ENCODE results near the gene F3. TPM values are rescaled to one million over a fixed set of nuclear protein-coding genes. Genes with fewer than 3 reads are reported as not detected.
"Not testable (repeated sequence)": the region's sequence is repeated elsewhere in the genome, so short reads cannot be mapped to it uniquely, and the experiment has no call there.

F3 gene
- total and polyA plus RNA-seq, 12 donors = 20.4 to 99.0 (median 37.3) TPM

DNA sequence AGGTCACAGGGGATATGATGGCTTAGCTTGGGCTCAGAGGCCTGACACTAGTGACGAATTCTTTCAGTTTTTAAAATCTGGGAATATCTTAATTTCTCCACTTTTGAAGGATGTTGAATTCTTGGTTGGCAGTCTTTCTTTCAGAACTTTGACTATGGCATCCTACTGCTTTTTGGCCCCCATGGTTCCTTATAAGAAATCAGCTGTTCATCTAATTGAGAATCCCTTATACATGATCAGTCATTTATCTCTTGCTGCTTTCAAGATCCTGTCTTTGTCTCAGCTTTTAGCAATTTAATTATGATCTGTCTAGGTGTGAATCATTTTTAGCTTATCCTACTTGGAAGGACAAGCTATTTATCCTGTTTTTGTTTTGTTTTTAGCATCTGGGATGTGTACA is 31.2 kb upstream of the F3 start:
- no peak overlapping the region for H3K27ac ChIP-seq
- H3K4me3 ChIP-seq = no peak overlapping the region
- 84 to 96% methylated on average over 1 of the region's 1 CpG for WGBS, 2 donors
- H3K27me3 ChIP-seq = no peaks in the 10 kb centered on the region
- no peak for DNase-seq
- H3K36me3 ChIP-seq = no peaks in the 10 kb centered on the region
- H3K4me1 ChIP-seq = no peaks in the 10 kb centered on the region
- TF ChIP-seq, protein P1, sequence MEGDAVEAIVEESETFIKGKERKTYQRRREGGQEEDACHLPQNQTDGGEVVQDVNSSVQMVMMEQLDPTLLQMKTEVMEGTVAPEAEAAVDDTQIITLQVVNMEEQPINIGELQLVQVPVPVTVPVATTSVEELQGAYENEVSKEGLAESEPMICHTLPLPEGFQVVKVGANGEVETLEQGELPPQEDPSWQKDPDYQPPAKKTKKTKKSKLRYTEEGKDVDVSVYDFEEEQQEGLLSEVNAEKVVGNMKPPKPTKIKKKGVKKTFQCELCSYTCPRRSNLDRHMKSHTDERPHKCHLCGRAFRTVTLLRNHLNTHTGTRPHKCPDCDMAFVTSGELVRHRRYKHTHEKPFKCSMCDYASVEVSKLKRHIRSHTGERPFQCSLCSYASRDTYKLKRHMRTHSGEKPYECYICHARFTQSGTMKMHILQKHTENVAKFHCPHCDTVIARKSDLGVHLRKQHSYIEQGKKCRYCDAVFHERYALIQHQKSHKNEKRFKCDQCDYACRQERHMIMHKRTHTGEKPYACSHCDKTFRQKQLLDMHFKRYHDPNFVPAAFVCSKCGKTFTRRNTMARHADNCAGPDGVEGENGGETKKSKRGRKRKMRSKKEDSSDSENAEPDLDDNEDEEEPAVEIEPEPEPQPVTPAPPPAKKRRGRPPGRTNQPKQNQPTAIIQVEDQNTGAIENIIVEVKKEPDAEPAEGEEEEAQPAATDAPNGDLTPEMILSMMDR (IDR thresholded peaks at IDR 0.05) = no peak
- ATAC-seq = no peak
- peaks cover 0 to 38% (median 7%) of the 10 kb centered on the region in 11 donors for H3K9me3 ChIP-seq
- intact Hi-C loops (cut with DNase I) = no loop called here

DNA sequence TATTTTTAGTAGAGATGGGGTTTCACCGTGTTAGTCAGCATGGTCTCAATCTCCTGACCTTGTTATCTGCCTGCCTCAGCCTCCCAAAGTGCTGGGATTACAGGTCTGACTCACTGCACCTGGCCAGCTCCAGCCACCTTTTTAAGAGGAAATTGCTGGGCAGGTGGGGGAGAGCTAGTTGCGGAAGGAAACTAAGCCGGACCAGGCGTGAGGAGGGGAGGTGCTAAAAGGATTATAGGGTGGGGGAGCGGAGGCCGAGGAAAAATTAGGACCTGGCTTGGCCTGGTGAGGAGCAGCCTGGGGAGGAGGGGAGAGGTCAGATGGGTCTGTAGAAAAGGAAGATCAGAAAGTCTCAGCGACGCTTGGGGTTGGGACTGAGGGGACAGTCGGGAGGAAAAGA is 29.4 kb upstream of the F3 start:
- H3K4me3 ChIP-seq; H3K27me3 ChIP-seq; intact Hi-C loops (cut with DNase I); DNase-seq; ATAC-seq; H3K27ac ChIP-seq; H3K36me3 ChIP-seq; H3K4me1 ChIP-seq: not testable (repeated sequence)
- WGBS, 2 donors = 76 to 77% methylated on average over 9 of the region's 9 CpGs
- H3K9me3 ChIP-seq = peaks cover 0 to 28% (median 0%) of the 10 kb centered on the region in 11 donors

DNA sequence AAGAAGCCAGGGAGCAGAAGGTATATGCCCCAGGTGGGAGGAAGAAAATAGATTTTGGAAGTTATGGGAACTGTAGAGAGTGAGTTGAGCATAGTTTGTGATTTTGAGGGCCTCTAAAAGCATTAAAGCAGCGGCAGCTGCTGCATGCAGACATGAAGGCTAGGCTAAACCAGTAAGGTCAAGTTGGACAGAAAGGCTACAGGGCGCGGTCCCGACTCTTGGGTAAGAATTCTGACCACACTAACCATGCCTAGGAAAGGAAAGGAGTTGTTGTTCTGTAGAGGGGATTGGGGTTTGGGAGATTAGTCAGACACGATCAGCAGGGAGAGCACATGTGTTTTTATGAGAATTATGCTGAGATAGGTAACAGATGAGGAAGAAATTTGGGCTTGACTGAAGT is 27.2 kb upstream of the F3 start:
- ATAC-seq; H3K4me3 ChIP-seq; H3K27me3 ChIP-seq; H3K27ac ChIP-seq; DNase-seq; H3K4me1 ChIP-seq; intact Hi-C loops (cut with DNase I); H3K36me3 ChIP-seq: not testable (repeated sequence)
- peaks cover 0 to 28% (median 0%) of the 10 kb centered on the region in 11 donors for H3K9me3 ChIP-seq
- 77 to 90% methylated on average over 5 of the region's 5 CpGs for WGBS, 2 donors

DNA sequence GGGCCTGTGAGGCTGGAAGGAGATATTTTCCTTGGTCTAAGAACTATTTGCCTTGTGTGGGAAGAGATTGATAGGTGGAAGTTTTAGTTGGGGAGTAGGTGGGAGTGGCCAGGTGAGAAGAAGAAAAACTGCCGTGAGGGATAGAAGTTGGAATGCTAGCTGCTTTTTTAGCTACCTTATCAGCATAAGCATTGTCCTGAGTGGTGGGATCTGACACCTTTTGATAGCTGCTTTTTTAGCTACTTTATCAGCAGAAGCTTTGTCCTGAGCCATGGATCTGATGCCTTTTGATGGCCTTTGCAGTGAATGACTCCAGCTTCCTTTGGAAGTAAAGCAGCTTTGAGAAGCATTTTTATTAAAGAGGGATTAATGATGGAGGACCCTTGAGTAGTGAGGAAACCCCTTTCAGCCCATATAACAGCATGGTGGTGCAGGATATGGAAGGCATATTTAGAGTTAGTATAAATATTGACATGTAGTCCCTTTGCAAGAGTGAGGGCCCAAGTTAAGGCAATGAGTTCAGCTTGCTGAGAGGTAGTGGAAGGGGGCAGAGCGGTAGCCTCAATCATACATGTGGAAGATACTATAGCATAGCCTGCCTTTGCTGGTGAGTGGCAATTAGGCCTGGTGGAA is 26.5 kb upstream of the F3 start:
- ATAC-seq; H3K36me3 ChIP-seq; intact Hi-C loops (cut with DNase I); H3K4me3 ChIP-seq; H3K4me1 ChIP-seq; H3K27me3 ChIP-seq; H3K27ac ChIP-seq; DNase-seq: not testable (repeated sequence)
- peaks cover 0 to 21% (median 0%) of the 10 kb centered on the region in 11 donors for H3K9me3 ChIP-seq
- 82 to 89% methylated on average over 2 of the region's 2 CpGs for WGBS, 2 donors

DNA sequence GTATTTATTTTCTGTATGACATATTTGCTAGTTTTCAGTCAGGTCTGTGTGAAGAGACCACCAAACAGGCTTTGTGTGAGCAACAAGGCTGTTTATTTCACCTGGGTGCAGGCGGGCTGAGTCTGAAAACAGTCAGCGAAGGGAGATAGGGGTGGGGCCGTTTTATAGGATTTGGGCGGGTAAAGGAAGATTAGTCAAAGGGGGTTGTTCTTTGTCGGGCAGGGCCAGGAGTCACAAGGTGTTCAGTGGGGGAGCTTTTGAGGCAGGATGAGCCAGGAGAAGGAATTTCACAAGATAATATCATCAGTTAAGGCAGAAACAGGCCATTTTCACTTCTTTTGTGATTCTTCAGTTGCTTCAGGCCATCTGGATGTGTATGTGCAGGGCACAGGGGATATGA is 24.9 kb upstream of the F3 start:
- H3K9me3 ChIP-seq = peaks cover 0 to 15% (median 0%) of the 10 kb centered on the region in 11 donors
- 67 to 71% methylated on average over 5 of the region's 5 CpGs for WGBS, 2 donors
- intact Hi-C loops (cut with DNase I); ATAC-seq; H3K36me3 ChIP-seq; H3K4me3 ChIP-seq; DNase-seq; H3K27ac ChIP-seq; H3K27me3 ChIP-seq; H3K4me1 ChIP-seq: not testable (repeated sequence)

DNA sequence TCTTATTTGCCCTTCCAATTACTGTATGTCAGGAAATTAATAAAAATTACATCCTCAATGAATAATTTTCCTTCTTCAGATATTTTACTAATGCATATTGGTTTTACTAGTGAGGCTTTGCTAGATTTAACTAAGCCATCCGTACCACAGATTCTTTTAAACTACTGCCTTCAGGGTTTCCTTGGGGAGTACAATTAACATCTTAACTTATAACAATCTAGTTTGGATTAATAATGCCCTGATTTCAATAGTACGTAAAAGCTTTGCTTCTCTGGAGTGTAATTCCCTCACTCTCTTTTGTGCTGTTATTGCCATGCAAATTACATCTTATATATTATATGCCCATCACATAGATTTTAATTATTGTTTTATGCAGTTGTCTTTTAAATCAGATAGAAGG is 24.3 kb upstream of the F3 start:
- DNase-seq = no peak
- no peaks in the 10 kb centered on the region for H3K36me3 ChIP-seq
- no peak overlapping the region for H3K4me3 ChIP-seq
- no peaks in the 10 kb centered on the region for H3K4me1 ChIP-seq
- ATAC-seq = no peak
- no peak overlapping the region for H3K27ac ChIP-seq
- intact Hi-C loops (cut with DNase I) = no loop called here
- no peaks in the 10 kb centered on the region for H3K27me3 ChIP-seq
- TF ChIP-seq, protein P1 (IDR thresholded peaks at IDR 0.05) = no peak
- WGBS, 2 donors = 96 to 98% methylated on average over 2 of the region's 2 CpGs
- H3K9me3 ChIP-seq = peaks cover 0 to 15% (median 0%) of the 10 kb centered on the region in 11 donors

Data from heart right ventricle (tissue), 16 donors.